ENCODE results near the gene GRIK4.

DNA sequence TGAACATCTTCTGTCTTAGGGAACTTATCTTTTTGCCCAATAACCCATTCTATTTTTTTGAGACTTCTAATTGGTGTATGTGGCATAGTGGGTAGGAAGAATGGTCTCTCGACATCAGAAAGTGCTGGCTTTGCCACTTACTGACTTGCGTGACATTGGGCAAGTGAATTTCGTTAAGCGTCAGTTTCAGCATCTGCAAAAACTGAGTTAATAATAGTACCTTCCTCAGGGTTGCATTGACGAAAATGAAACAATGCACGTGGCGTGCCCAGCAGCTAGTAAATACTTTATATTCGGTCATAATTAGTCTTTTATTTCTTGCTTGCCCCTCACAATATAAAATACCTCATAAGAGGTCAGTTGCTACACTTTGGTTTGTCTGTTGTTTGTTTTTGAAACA is 12.5 kb upstream of the GRIK4 start:
- TF ChIP-seq EZH2 (IDR thresholded peaks at IDR 0.05; ENCODE audit: borderline replicate concordance, insufficient read depth, low read depth, low read length, poor library complexity, severe bottlenecking) = no peak
- TF ChIP-seq, protein P1, sequence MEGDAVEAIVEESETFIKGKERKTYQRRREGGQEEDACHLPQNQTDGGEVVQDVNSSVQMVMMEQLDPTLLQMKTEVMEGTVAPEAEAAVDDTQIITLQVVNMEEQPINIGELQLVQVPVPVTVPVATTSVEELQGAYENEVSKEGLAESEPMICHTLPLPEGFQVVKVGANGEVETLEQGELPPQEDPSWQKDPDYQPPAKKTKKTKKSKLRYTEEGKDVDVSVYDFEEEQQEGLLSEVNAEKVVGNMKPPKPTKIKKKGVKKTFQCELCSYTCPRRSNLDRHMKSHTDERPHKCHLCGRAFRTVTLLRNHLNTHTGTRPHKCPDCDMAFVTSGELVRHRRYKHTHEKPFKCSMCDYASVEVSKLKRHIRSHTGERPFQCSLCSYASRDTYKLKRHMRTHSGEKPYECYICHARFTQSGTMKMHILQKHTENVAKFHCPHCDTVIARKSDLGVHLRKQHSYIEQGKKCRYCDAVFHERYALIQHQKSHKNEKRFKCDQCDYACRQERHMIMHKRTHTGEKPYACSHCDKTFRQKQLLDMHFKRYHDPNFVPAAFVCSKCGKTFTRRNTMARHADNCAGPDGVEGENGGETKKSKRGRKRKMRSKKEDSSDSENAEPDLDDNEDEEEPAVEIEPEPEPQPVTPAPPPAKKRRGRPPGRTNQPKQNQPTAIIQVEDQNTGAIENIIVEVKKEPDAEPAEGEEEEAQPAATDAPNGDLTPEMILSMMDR (IDR thresholded peaks at IDR 0.05) = no peak
